ENCODE data around the gene TAF5L. TPM values are rescaled to one million over a fixed set of nuclear protein-coding genes. Genes with fewer than 3 reads are reported as not detected.

TAF5L gene
- total and polyA plus RNA-seq, 2 experiments from 2014 or later = 5.6 to 17.6 TPM

DNA sequence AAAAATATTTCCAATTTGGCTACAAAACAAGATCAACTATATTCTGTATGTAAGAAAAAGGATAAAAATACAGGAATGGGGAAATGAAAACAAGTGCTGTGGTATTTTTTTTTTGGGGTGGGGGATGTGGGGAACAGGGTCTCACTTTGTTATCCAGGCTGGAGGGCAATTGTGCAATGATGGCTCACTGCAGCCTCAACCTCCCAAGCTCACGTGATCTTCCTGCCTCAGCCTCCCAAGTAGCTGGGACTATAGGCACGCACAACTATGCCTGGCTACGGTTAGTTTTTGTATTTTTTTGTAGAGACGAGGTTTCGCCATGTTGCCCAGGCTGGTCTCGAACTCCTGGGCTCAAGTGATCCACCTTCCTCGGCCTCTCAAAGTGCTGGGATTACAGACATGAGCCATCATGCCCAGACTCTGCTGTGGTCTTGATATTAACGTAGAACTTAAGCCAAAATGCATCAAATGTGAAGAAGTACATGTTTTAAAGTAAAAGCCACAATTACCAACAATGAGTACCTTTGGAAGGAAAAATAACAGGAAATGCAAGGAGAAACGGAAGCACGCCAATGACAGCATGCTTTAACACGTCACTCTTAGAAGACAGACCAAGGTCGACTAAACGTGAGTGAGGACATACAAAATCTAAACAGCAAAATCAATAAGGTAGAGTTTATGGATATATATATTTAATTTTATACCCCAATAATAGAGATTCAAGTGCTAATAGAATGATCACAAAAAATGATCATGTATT, 58.6 kb downstream of the TAF5L start:
- H3F3A ChIP-seq (replicated peaks; ENCODE audit: low read depth) = no peaks in the 10 kb centered on the region
- no peak overlapping the region for H3K4me3 ChIP-seq
- no peaks in the 10 kb centered on the region for H3K9me2 ChIP-seq (ENCODE audit: insufficient read depth)
- no peak overlapping the region for H3K4me2 ChIP-seq
- Mint-ChIP-seq H3K27me3 (ENCODE audit: insufficient read depth, low read depth, poor library complexity) (peaks cover 8% of the 10 kb centered on the region), H3K9me3 (no peaks in the 10 kb centered on the region), H3K36me3 (ENCODE audit: low read depth) (no peaks in the 10 kb centered on the region), H3K27ac (no peak overlapping the region), H3K4me3 (no peak overlapping the region), H3K4me1 (peaks cover 15% of the 10 kb centered on the region)
- H3K79me2 ChIP-seq (replicated peaks; ENCODE audit: insufficient read depth) = no peaks in the 10 kb centered on the region
- no peak overlapping the region for H3K27ac ChIP-seq (ENCODE audit: low read depth)
- H2AFZ ChIP-seq = no peak overlapping the region
- no peaks in the 10 kb centered on the region for H3K27me3 ChIP-seq (ENCODE audit: insufficient read depth)
- ATAC-seq (no peak), DNase-seq (ENCODE audit: low spot score) (no peak)
- H3K4me1 ChIP-seq (ENCODE audit: insufficient read depth) = no peaks in the 10 kb centered on the region
- H4K20me1 ChIP-seq (replicated peaks; ENCODE audit: insufficient read depth) = no peaks in the 10 kb centered on the region
- TF ChIP-seq, protein P1, sequence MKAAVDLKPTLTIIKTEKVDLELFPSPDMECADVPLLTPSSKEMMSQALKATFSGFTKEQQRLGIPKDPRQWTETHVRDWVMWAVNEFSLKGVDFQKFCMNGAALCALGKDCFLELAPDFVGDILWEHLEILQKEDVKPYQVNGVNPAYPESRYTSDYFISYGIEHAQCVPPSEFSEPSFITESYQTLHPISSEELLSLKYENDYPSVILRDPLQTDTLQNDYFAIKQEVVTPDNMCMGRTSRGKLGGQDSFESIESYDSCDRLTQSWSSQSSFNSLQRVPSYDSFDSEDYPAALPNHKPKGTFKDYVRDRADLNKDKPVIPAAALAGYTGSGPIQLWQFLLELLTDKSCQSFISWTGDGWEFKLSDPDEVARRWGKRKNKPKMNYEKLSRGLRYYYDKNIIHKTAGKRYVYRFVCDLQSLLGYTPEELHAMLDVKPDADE (IDR thresholded peaks at IDR 0.05) = no peak
- TF ChIP-seq JUNB (IDR thresholded peaks at IDR 0.05; ENCODE audit: unreplicated experiment) (no peak), EZH2 (IDR thresholded peaks at IDR 0.05; ENCODE audit: low read depth, unreplicated experiment) (no peak), POLR2AphosphoS5 (IDR thresholded peaks at IDR 0.05; ENCODE audit: low read depth) (no peak), NANOG (IDR thresholded peaks at IDR 0.05; ENCODE audit: borderline replicate concordance) (no peak)
- no peaks in the 10 kb centered on the region for H3K36me3 ChIP-seq (ENCODE audit: insufficient read depth)

DNA sequence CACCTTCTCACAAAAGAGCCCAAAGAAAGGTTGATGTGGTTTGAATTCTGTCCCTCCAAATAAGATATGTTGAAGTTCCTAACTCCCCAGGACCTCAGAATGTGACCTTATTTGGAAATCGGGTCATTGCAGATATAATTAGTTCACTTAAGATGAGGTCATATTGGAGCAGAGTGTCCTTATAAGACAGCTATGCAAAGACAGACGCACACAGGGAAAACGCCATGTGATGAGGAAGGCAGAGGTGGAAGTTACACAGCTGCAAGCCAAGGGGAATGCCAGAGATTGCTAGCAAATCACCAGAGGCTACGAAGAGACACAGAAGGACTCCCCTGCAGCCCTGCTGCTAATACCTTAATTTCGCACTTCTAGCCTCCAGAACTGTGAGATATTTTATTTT, 62.2 kb downstream of the TAF5L start:
- Mint-ChIP-seq H3K4me3 (no peak overlapping the region), H3K36me3 (ENCODE audit: low read depth) (no peaks in the 10 kb centered on the region), H3K4me1 (peaks cover 20% of the 10 kb centered on the region), H3K27ac (peak overlapping the region; percentile 24), H3K27me3 (ENCODE audit: insufficient read depth, low read depth, poor library complexity) (peaks cover 11% of the 10 kb centered on the region), H3K9me3 (no peaks in the 10 kb centered on the region)
- H3K27ac ChIP-seq (ENCODE audit: low read depth) = no peak overlapping the region
- no peak overlapping the region for H3K4me3 ChIP-seq
- no peaks in the 10 kb centered on the region for H3K79me2 ChIP-seq (replicated peaks; ENCODE audit: insufficient read depth)
- H3K36me3 ChIP-seq (ENCODE audit: insufficient read depth) = no peaks in the 10 kb centered on the region
- no peaks in the 10 kb centered on the region for H3K4me1 ChIP-seq (ENCODE audit: insufficient read depth)
- ATAC-seq (no peak), DNase-seq (ENCODE audit: low spot score) (no peak)
- H3K27me3 ChIP-seq (ENCODE audit: insufficient read depth) = no peaks in the 10 kb centered on the region
- H3K9me2 ChIP-seq (ENCODE audit: insufficient read depth) = no peaks in the 10 kb centered on the region
- H4K20me1 ChIP-seq (replicated peaks; ENCODE audit: insufficient read depth) = no peaks in the 10 kb centered on the region
- no peak for TF ChIP-seq JUNB (IDR thresholded peaks at IDR 0.05; ENCODE audit: unreplicated experiment)
- TF ChIP-seq EZH2phosphoT487 (IDR thresholded peaks at IDR 0.05; ENCODE audit: unreplicated experiment) = no peak
- TF ChIP-seq NANOG (IDR thresholded peaks at IDR 0.05; ENCODE audit: borderline replicate concordance) = no peak
- TF ChIP-seq POLR2AphosphoS5 (IDR thresholded peaks at IDR 0.05; ENCODE audit: low read depth) = no peak
- TF ChIP-seq, protein P1 (IDR thresholded peaks at IDR 0.05) = no peak
- H3K4me2 ChIP-seq = 0 out of 2 replicates have a peak overlapping the region, but pooled peaks have one; percentile 39
- H3F3A ChIP-seq (replicated peaks; ENCODE audit: low read depth) = 0 out of 2 replicates have a peak, but pooled peaks cover 5% of the 10 kb centered on the region
- peak overlapping the region; percentile 1; the same call in 1 of the 2 replicates for H2AFZ ChIP-seq

Measured in GM23338 (cell line).